NCI-H146 treated with DMSO at 0.1 percent for 48 hours (cell line): ENCODE data around the gene BRI3BP.
A peak's percentile ranks its signal among the peaks of the same experiment; 100 is the strongest.
"Not testable (repeated sequence)": the region's sequence is repeated elsewhere in the genome, so short reads cannot be mapped to it uniquely, and the experiment has no call there.

Experiments used
- DNase-seq: peaks from one replicate; lab custom pipeline; 2025; ENCODE audit not compliant: unreplicated experiment; lab: John Stamatoyannopoulos, UW

Gene BRI3BP

DNA sequence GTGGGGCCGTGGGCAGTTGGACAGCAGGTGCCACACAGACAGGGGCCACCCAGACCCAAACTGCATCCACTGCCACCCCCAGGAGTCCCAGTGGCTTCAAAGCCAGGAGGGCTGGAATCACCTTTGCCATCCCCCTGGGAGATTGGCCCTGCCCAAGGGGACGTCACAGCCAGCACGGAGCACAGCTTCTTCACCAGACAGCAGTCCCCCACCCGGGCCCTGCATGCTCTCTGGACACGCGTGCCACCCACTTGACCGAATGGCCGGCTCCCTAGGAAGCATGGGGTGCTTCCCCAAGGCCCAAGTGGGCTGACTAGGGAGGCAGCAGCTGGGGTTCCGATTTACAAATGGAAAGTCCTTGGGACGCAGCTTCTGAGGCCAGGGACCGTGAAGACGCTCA lies 21.8 kb upstream of the BRI3BP start:
- DNase-seq, result no peak

- no peak for DNase-seq
Measured at GRCh38 chr12:124972211-124972610, 21.2 kb upstream of the BRI3BP start.

- DNase-seq, result no peak
Measured at GRCh38 chr12:124975276-124975675, 18.2 kb upstream of the BRI3BP start.

- DNase-seq, result no peak
Measured at GRCh38 chr12:124976999-124977398, 16.4 kb upstream of the BRI3BP start.

DNA sequence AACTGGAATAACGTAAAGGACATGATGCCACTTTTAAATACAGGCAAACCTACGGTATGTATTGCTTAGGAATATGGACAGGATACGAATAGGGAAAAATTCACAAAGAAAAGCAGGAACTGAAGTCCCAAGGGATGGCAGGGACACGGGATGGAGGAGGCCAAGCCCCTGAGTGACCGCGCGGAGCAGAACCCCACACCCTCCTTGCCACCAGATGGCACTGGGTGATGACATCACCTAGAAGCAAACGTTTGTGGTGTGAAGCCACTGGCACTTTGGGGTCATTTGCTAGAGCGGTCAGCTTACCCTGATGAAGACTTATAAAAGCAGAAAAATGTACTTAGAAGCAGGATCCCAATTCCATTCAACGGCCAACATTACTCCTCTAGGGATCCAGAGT lies 13.9 kb upstream of the BRI3BP start:
- no peak for DNase-seq

DNA sequence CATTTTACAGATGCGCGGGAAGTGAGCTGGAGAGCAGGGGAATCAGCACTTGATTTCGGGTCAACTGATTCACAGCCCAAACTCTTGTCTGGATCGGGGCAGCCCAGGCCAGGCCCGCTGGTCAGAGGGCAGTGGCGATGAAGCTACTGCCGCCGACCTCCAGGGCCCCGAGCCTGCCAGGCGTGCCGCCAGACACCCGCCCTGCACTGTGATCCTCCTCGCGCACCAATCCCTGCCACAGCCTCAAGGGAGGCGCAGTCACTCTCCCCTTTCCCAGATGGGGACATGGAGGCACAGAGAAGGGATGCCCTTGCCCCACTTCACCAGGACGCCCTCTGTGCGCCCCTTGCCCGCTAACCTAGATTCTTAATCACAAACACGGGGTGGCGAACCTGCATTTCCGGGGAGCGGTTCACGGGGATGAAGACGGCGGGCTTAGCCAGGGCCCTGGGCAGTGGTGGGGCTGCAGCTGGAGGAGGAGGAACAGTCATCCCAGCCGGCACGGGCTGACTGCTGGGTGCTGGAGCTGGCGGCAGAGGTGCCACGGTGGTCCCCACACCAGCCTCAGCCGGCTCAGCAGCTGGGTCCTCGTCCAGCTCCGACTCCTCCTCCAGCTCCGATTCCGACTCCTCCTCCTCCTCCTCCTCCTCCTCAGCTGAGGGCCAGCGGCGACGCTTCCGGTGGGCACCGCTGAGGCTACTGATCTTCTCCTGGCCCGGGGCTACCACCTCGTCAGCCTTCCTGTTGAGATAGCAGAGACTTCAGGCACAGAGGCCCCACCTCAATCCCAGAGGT lies 13.2 kb upstream of the BRI3BP start:
- DNase-seq, result no peak

DNA sequence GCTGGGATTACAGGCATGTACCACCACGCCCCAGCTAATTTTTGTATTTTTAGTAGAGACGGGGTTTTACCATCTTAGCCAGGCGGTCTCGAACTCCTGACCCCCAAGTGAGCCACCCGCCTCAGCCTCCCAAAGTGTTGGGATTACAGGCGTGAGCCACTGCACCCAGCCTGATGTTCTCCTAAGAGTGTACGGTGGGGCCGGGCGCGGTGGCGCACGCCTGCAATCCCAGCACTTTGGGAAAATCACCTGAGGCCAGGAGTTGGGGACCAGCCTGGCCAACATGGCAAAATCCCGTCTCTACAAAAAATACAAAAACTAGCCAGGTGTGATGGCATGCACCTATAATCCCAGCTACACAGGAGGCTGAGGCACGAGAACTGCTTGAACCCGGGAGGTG lies 6.6 kb upstream of the BRI3BP start:
- DNase-seq, result not testable (repeated sequence)

DNA sequence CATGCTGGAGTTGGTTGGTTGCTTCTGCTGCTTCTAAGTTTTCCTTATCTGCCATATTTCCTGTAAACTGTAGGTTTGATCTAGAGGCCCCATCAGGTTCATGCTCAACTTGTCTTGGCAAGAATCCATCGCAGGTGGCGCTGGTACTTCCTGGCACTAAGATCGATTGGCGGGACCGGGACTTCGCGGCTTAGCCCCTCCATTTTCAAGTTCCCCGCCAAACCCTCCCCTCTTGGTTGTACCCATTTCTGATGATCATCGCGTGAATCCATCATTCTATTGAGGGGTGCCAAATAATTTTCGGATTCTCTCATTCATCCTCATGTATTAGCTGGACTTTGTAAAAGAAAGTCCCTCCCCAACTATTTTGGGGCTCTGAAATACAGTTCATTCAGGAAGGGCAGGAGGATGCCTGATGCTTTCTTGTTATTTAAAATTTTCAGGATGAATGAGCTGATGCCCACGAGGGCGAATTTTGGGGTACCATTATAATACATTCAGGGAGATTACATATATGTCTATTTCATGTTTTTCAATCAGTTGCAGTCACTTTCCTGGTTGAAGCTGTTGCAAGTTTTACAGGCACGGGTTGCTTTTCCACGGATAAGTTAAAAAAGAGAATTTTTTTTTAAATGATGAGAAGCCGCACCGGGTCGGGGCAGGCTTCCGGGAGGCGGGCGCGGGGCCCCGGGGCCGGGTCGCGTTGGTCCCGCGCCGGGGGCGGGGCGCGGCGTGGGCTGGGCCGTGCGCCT lies 395 bp upstream of the BRI3BP start:
- DNase-seq, result peak; percentile 85

GRCh38 chr12:124994437-124994975 lies 1.1 kb downstream of the BRI3BP start:
- no peak for DNase-seq

- no peak for DNase-seq
Measured at GRCh38 chr12:124995200-124995961, 1.9 kb downstream of the BRI3BP start.

DNA sequence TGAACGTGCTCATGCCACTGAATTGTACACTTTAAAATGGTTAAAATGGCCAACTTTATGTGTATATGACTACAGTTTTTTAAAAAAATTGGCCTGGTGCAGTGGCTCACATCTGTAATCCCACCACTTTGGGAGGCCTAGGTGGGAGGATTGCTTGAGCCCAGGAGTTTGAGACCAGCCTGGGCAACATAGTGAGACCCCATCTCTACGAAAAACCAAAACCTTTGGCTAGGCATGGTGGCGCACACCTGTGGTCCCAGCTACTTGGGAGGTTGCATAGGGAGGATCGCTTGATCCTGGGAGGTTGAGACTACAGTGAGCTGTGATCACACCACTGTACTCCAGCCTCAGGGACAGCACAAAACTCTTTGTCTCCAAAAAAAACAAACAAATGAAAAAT lies 5.3 kb downstream of the BRI3BP start:
- DNase-seq, result no peak

- no peak for DNase-seq
Measured at GRCh38 chr12:125001636-125002035, 8.2 kb downstream of the BRI3BP start.

DNA sequence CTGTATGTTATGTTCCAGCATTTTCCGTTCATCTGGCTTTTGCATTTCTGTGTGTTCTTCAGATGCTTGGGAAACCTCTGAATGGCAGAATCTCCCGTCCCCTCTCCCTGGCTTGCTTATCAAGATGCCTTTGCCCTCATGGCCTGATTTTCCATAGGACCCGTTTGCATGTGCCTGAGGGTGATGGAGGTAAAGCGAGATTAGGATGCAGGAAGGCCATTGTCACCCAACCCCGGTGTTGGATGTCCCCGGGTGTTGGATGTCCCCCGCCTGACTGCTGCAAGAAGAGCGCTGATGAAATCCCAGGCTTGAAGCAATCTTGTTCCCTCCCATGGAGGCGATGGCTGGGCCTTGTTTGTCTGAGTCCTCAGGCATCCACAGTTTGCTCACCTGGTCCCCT lies 9.6 kb downstream of the BRI3BP start:
- no peak for DNase-seq

GRCh38 chr12:125004621-125005020 lies 11.2 kb downstream of the BRI3BP start:
- DNase-seq, result no peak

- no peak for DNase-seq
Measured at GRCh38 chr12:125005652-125006051, 12.2 kb downstream of the BRI3BP start.

- DNase-seq, result no peak
Measured at GRCh38 chr12:125006365-125006764, 12.9 kb downstream of the BRI3BP start.

GRCh38 chr12:125013816-125014442 lies 20.5 kb downstream of the BRI3BP start:
- DNase-seq, result no peak

DNA sequence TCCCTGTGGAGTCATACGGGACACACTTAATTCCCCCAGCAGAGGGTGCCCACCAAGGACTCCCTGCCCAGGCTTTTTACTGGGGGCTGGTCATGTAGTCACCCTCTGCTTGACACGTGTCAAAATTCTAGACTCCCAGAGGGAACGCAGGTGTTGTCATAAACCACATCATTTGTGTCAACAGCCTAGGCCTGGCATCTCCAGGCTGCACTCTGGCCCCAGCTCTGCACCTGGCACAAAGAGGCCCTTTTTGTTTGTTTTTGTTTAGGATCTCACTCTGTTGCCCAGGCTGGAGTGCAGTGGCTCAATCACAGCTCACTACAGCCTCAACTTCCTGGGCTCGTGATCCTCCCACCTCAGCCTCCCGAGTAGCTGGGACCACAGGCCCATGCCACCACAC lies 21.1 kb downstream of the BRI3BP start:
- DNase-seq, result no peak

DNA sequence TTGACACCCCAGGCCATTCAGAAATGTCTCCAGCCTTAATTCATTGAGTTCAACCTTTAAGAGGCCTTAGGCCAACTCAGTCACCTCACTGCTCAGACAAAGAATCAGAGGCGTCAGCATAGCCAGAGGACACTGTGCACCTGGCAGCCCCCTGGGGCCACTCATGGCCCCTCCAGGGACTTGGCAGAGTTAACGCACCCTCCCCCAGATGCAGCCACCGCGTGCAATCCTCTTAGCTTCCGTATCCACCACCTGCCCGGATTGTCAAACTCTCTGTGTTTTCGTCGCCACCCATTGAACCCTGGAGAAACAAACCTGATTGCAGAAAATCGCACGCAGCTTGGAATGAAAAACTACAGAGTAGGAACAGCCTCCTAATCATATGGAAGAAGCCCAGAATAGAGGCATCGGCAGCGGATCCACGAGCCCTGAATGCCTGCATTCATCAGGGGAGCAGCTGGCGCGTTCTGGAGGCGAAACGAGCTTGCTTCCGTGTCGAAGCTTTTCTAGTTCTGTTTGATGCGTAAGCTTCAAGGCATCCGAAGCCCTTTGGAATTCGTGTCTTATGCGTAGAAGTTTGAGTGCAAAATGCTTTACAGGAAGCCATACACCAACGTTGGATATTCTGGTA lies 22.4 kb downstream of the BRI3BP start:
- peak; percentile 19 for DNase-seq

- DNase-seq, result no peak
Measured at GRCh38 chr12:125017801-125018200, 24.4 kb downstream of the BRI3BP start.

DNA sequence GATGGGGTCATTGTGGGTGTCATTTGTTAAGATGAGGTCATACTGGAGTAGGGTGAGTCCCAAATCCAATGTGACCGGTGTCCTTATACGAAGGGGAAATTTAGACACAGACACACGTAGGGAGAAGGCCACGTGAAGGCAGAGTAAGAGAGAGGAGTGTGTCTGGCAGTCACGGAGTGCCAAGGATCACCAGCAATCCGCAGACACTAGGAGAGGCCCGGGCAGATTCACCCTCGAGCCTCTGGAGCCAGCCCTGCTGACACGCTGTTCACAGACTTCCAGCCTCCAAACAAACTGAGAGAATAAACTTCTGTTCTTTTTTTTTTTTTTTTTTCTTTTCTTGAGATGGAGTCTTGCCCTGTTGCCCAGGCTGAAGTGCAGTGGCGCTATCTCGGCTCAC lies 24.9 kb downstream of the BRI3BP start:
- DNase-seq, result no peak
